ENCODE results near the gene SEMA3F. TPM values are rescaled to one million over a fixed set of nuclear protein-coding genes. Genes with fewer than 3 reads are reported as not detected.

The SEMA3F gene
- 1 to 10 TPM; 1.2 to 5.9 (median 4.2) TPM for total RNA-seq
- long read RNA-seq, partial matches to known transcripts: 0 of 2 reads
- long read RNA-seq, other reads (novel, unspliced or antisense): 2 of 2 reads

GRCh38 chr3:50154840-50155490 is at the start of gene SEMA3F:
TSS of gene SEMA3F (plus strand) at chr3:50155324. CDS start at chr3:50159623, 4,299 bp downstream.
- Histone ChIP-seq H3K27me3 (no peaks in the 10 kb centered on the region), H3K9me3 (no peaks in the 10 kb centered on the region), H3K4me1 (peaks cover 0 to 11% (median 0%) of the 10 kb centered on the region in 4 donors), H3K27ac (peak within 1 kb of the TSS in 1 of 3 donors; percentile 36), H3K36me3 (no peaks in the 10 kb centered on the region), H3K4me3 (peak within 1 kb of the TSS; percentile 32 to 54 (median 37))
- WGBS (ENCODE audit: insufficient coverage, low coverage, low lambda C conversion rate, missing lambda C conversion rate): no CpG with 5 or more reads among the region's 98 CpGs
- DNase-seq (peak in 2 of 3 donors; percentile 76 to 78), ATAC-seq (peak; percentile 85 to 90 (median 88))
- TF ChIP-seq POLR2A (IDR thresholded peaks at IDR 0.05): peak; percentile 46
- TF ChIP-seq, protein P1, sequence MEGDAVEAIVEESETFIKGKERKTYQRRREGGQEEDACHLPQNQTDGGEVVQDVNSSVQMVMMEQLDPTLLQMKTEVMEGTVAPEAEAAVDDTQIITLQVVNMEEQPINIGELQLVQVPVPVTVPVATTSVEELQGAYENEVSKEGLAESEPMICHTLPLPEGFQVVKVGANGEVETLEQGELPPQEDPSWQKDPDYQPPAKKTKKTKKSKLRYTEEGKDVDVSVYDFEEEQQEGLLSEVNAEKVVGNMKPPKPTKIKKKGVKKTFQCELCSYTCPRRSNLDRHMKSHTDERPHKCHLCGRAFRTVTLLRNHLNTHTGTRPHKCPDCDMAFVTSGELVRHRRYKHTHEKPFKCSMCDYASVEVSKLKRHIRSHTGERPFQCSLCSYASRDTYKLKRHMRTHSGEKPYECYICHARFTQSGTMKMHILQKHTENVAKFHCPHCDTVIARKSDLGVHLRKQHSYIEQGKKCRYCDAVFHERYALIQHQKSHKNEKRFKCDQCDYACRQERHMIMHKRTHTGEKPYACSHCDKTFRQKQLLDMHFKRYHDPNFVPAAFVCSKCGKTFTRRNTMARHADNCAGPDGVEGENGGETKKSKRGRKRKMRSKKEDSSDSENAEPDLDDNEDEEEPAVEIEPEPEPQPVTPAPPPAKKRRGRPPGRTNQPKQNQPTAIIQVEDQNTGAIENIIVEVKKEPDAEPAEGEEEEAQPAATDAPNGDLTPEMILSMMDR (IDR thresholded peaks at IDR 0.05): peak; percentile 10 to 39 (median 14)
- intact Hi-C loops (cut with DNase I): no loop called here

- H3K27ac ChIP-seq: no peak overlapping the region
- H3K36me3 ChIP-seq: peaks cover 39 to 100% (median 79%) of the 10 kb centered on the region in 4 donors
- H3K9me3 ChIP-seq: no peaks in the 10 kb centered on the region
- no peaks in the 10 kb centered on the region for H3K27me3 ChIP-seq
- TF ChIP-seq, protein P1 (IDR thresholded peaks at IDR 0.05): no peak
- no peak for TF ChIP-seq POLR2A (IDR thresholded peaks at IDR 0.05)
- no peak overlapping the region for H3K4me3 ChIP-seq
- no peaks in the 10 kb centered on the region for H3K4me1 ChIP-seq
- no peak for DNase-seq
- 77% methylated on average over 1 of the region's 5 CpGs for WGBS (ENCODE audit: insufficient coverage, low coverage, low lambda C conversion rate, missing lambda C conversion rate)
- ATAC-seq: no peak
- intact Hi-C loops (cut with DNase I): no loop called here
Measured at GRCh38 chr3:50111757-50112156, 43.4 kb upstream of the SEMA3F start.

DNA sequence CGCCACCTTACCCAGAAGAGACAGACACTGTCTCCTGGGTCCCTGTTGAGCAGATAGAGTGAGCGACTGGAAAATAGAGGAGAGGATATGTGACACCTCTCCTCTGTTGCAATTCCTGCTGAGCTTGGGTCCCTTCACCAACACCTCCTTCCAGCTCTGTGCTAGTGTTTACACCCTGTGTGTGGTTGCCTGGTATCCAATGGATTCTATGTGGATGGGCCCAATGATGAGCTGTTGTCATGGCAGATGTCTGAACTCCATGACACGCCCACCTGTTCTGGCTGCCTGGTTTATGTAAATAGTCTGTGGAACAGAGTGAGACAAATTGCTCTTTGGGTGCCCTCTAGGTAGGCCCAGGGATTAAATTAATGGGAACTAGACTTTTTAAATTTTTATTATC is 42.7 kb upstream of the SEMA3F start:
- H3K4me1 ChIP-seq: no peaks in the 10 kb centered on the region
- TF ChIP-seq POLR2A (IDR thresholded peaks at IDR 0.05): no peak
- TF ChIP-seq, protein P1 (IDR thresholded peaks at IDR 0.05): no peak
- no peak overlapping the region for H3K4me3 ChIP-seq
- H3K27me3 ChIP-seq: no peaks in the 10 kb centered on the region
- no peaks in the 10 kb centered on the region for H3K9me3 ChIP-seq
- intact Hi-C loops (cut with DNase I): no loop called here
- ATAC-seq: peak in 3 of 4 donors; percentile 31 to 45 (median 43)
- H3K36me3 ChIP-seq: peaks cover 39 to 100% (median 77%) of the 10 kb centered on the region in 4 donors
- WGBS (ENCODE audit: insufficient coverage, low coverage, low lambda C conversion rate, missing lambda C conversion rate): 93% methylated on average over 3 of the region's 3 CpGs
- DNase-seq: no peak
- H3K27ac ChIP-seq: no peak overlapping the region

DNA sequence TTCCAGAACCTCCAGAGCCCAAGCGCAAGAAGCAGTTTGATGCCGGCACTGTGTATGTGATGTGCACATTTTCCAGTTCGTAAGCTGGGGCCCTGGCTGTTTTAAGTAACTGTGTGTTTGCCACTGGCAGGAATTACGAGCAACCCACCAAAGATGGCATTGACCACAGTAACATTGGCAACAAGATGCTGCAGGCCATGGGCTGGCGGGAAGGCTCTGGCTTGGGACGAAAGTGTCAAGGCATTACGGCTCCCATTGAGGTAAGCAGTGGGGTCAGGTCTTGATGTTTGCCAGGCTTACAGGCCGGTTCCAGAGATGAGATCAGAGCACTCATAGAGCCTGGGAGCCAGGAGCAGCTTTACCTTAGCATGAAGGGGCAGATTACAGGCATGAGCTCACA is 38.0 kb upstream of the SEMA3F start:
- Histone ChIP-seq H3K4me1 (no peaks in the 10 kb centered on the region), H3K27me3 (no peaks in the 10 kb centered on the region), H3K4me3 (no peak overlapping the region), H3K27ac (no peak overlapping the region), H3K36me3 (peaks cover 27 to 80% (median 55%) of the 10 kb centered on the region in 4 donors), H3K9me3 (no peaks in the 10 kb centered on the region)
- 80% methylated on average over 4 of the region's 8 CpGs for WGBS (ENCODE audit: insufficient coverage, low coverage, low lambda C conversion rate, missing lambda C conversion rate)
- DNase-seq (peak in 1 of 3 donors; percentile 15), ATAC-seq (no peak)
- intact Hi-C loops (cut with DNase I): no loop called here
- no peak for TF ChIP-seq POLR2A (IDR thresholded peaks at IDR 0.05)
- TF ChIP-seq, protein P1 (IDR thresholded peaks at IDR 0.05): no peak

Measured in right lobe of liver (tissue), 6 donors.